Measurements from ENCODE around the gene MYCBP.

The MYCBP gene

DNA sequence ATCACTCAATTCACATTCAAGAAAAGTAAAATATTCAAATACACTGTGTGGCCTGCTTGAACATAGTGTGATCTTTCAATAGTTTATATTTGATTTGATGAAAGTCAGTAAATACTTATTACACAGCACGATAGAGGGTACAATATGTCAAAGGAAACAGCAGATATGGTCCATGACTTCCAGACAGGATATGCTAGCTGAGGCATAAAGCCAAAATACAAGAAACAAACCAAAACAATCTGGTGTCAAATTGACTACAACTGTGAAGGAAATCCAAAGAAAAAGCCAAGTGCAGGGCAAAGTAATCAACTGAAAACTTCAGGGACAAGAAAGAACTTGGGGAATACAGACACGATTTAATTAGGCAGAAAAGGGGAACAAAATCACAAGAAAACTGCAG is 32.9 kb downstream of the MYCBP start:
- TF ChIP-seq TAF1 (IDR thresholded peaks at IDR 0.05; ENCODE audit: borderline replicate concordance, insufficient read depth, low read length) (no peak), FOXP2 (optimal IDR thresholded peaks at IDR 0.05; ENCODE audit: borderline replicate concordance, extremely low read depth, extremely low read length, insufficient read depth) (no peak), SIN3A (IDR thresholded peaks at IDR 0.05; ENCODE audit: borderline replicate concordance, insufficient read depth, low read length) (no peak), POLR2AphosphoS5 (IDR thresholded peaks at IDR 0.05; ENCODE audit: low read depth, low read length) (no peak)
- TF ChIP-seq, protein P1, sequence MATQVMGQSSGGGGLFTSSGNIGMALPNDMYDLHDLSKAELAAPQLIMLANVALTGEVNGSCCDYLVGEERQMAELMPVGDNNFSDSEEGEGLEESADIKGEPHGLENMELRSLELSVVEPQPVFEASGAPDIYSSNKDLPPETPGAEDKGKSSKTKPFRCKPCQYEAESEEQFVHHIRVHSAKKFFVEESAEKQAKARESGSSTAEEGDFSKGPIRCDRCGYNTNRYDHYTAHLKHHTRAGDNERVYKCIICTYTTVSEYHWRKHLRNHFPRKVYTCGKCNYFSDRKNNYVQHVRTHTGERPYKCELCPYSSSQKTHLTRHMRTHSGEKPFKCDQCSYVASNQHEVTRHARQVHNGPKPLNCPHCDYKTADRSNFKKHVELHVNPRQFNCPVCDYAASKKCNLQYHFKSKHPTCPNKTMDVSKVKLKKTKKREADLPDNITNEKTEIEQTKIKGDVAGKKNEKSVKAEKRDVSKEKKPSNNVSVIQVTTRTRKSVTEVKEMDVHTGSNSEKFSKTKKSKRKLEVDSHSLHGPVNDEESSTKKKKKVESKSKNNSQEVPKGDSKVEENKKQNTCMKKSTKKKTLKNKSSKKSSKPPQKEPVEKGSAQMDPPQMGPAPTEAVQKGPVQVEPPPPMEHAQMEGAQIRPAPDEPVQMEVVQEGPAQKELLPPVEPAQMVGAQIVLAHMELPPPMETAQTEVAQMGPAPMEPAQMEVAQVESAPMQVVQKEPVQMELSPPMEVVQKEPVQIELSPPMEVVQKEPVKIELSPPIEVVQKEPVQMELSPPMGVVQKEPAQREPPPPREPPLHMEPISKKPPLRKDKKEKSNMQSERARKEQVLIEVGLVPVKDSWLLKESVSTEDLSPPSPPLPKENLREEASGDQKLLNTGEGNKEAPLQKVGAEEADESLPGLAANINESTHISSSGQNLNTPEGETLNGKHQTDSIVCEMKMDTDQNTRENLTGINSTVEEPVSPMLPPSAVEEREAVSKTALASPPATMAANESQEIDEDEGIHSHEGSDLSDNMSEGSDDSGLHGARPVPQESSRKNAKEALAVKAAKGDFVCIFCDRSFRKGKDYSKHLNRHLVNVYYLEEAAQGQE (IDR thresholded peaks at IDR 0.05; ENCODE audit: insufficient read depth in 1 of 2, low read depth in 2 of 2, low read length in 2 of 2) = no peak

DNA sequence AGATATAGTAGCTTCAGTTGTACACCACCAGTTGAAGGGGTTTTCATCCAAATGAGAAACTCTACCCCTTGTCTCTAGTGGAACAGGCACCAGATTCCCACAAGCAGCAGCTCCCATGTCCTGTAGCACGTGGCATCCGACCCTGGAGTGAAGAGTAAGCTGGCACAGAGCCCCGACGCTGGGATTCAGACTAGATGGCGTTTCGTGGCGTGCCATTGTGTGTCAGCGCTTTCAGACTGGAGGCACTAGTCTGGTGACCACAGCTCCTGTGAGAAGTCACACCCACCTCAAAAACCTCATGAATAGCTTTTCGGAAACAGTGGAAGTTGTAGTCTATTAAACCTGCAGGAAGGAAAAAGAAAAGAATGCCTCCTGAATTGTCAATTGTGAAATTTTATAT is 33.8 kb downstream of the MYCBP start:
- TF ChIP-seq TAF1 (IDR thresholded peaks at IDR 0.05; ENCODE audit: borderline replicate concordance, insufficient read depth, low read length) (no peak), POLR2AphosphoS5 (IDR thresholded peaks at IDR 0.05; ENCODE audit: low read depth, low read length) (no peak), FOXP2 (optimal IDR thresholded peaks at IDR 0.05; ENCODE audit: borderline replicate concordance, extremely low read depth, extremely low read length, insufficient read depth) (no peak), SIN3A (IDR thresholded peaks at IDR 0.05; ENCODE audit: borderline replicate concordance, insufficient read depth, low read length) (no peak)
- TF ChIP-seq, protein P1 (IDR thresholded peaks at IDR 0.05; ENCODE audit: insufficient read depth in 1 of 2, low read depth in 2 of 2, low read length in 2 of 2) = no peak

DNA sequence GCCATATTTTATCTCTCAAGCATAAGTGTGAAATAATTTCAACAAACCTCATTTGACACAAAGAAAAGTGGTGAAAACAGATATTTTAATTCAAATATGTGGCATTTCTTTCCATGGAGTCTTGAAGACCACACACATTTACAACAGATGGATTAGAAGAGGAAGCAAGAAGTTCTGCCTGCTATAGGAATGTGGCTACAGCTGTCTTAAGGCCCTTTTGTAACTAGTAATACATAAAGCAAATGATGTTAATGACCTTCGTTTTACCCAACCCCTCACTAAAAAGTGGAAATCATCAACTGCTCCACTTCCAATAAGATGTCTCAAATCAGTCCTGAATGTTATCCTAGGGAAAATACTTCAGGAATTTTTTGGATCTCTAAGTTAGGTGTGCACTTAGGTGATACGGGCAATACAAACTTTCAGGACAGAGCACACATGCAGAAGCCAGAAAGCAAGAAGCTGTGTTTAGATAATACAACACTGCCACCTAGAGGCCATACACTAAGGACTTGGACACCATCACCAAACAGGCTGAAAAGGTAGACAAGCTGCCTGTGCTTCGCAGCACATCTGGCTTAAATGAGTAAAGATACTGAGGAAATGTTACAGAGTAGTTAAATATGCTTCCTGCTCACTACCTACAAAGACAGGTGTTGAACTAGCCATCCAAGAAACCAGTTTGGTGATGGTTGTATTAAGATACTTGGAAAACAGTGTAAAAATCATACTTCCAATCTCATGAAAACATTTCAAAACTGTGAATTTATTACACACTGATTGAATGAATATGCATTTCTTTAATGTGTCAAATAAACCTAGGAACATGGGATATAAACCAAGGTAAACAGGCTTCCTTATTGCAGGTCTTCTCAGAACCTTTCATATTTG is 38.0 kb downstream of the MYCBP start:
- TF ChIP-seq TAF1 (IDR thresholded peaks at IDR 0.05; ENCODE audit: borderline replicate concordance, insufficient read depth, low read length) = no peak

DNA sequence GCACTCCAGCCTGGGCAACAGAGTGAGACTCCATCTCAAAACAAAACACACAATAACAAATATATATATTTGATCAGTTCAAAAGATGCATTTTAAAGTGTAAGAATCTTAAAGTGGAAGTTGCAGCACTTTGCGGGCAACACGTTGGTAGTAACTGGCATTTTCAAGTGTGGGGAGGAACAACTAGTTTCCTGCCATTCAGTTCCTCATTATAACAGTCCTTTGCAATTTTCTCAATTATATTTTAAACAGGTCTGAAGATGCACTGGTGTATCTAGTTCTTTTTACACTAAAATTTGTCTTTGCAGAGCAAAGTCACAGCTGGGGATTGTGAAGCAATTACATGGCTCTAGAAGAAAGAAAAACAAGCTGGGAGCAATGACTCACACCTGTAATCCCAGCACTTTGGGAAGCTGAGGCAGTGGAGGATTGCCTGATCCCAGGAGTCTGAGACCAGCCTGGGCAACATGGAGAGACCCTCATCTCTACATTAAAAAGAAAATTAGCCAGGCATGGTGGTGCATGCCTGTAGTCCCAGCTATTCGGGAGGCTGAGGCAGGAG is 38.8 kb downstream of the MYCBP start:
- TF ChIP-seq TAF1 (IDR thresholded peaks at IDR 0.05; ENCODE audit: borderline replicate concordance, insufficient read depth, low read length) = no peak
- no peak for TF ChIP-seq POLR2AphosphoS5 (IDR thresholded peaks at IDR 0.05; ENCODE audit: low read depth, low read length)
- TF ChIP-seq, protein P1 (IDR thresholded peaks at IDR 0.05; ENCODE audit: insufficient read depth in 1 of 2, low read depth in 2 of 2, low read length in 2 of 2) = no peak
- TF ChIP-seq SIN3A (IDR thresholded peaks at IDR 0.05; ENCODE audit: borderline replicate concordance, insufficient read depth, low read length) = no peak
- TF ChIP-seq FOXP2 (optimal IDR thresholded peaks at IDR 0.05; ENCODE audit: borderline replicate concordance, extremely low read depth, extremely low read length, insufficient read depth) = no peak

DNA sequence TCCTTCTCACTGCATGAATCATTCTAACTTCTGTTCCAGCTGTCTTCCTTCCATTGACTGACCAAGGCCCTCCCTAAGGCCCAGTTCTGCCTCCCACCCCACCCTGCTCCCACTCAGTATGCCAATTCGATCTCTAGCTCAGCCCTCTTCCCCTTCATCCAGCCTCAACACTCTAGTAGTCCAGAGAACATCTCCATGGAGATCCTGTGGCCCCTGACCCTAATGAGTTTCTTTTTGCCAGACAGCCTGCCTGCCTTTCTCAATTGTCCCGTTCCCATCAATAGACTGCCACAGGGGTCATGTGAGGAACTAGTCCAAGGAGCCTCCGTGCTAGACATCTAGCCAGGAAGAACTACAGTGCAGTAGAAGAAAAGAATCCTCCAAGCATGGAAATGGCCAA is 40.0 kb downstream of the MYCBP start:
- TF ChIP-seq FOXP2 (optimal IDR thresholded peaks at IDR 0.05; ENCODE audit: borderline replicate concordance, extremely low read depth, extremely low read length, insufficient read depth) (no peak), POLR2AphosphoS5 (IDR thresholded peaks at IDR 0.05; ENCODE audit: low read depth, low read length) (no peak), TAF1 (IDR thresholded peaks at IDR 0.05; ENCODE audit: borderline replicate concordance, insufficient read depth, low read length) (no peak), SIN3A (IDR thresholded peaks at IDR 0.05; ENCODE audit: borderline replicate concordance, insufficient read depth, low read length) (no peak)
- TF ChIP-seq, protein P1 (IDR thresholded peaks at IDR 0.05; ENCODE audit: insufficient read depth in 1 of 2, low read depth in 2 of 2, low read length in 2 of 2) = no peak
